Eye (tissue), 1 donor: ENCODE measurements around the gene SMIM7.

Experiments
- DNase-seq: peaks from one replicate; pipeline ENCODE4 v3.0.0-alpha.2; 2015

SMIM7 gene

GRCh38 chr19:16620018-16620417, 39.9 kb downstream of the SMIM7 start:
- DNase-seq, result no peak

GRCh38 chr19:16619457-16619856, 40.5 kb downstream of the SMIM7 start:
- no peak for DNase-seq

GRCh38 chr19:16618248-16618647, 41.7 kb downstream of the SMIM7 start:
- no peak for DNase-seq

- no peak for DNase-seq
These were observed 44.1 kb downstream of the SMIM7 start for GRCh38 chr19:16615808-16616207.

DNA sequence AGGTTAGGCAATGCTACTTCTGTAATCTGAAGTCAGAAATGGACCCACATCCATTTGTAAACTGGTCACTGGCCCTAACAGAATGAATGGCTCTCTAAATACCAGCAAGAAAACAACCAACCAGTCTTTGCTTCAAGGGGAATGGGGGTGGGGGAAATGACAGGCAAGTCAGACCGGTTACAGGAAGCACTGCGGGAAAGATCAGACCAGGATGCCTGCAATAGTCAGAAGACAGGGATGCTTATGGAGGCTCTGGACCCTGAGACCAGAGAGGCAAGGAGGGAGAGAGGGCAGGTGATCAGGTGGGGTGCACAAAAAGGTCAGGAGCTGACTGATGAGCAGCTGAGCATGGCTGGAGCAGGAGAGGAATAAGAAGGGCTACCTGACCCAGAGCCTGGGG, 45.0 kb downstream of the SMIM7 start:
- no peak for DNase-seq

DNA sequence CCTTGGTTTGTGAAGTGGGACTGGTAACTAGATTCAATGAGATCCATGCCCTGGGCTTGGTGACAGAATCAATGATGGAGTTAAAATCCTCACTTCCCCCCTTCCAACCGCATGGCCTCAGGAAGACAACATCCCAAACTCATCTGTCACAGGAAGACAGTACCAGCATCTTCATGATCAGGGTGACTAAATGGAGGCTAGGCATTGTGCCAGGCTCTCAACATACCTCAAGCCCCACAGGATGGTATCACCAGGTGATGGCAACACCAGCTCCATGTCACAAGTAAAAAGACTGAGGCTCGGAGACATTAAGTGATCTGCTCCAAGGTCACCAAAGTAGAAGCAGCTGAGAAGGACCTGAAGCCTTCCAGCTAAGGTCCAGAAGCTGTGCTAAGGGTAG, 46.1 kb downstream of the SMIM7 start:
- no peak for DNase-seq

- DNase-seq, result no peak
These were observed 47.3 kb downstream of the SMIM7 start for GRCh38 chr19:16612636-16613035.

GRCh38 chr19:16611121-16611520, 48.8 kb downstream of the SMIM7 start:
- no peak for DNase-seq

DNA sequence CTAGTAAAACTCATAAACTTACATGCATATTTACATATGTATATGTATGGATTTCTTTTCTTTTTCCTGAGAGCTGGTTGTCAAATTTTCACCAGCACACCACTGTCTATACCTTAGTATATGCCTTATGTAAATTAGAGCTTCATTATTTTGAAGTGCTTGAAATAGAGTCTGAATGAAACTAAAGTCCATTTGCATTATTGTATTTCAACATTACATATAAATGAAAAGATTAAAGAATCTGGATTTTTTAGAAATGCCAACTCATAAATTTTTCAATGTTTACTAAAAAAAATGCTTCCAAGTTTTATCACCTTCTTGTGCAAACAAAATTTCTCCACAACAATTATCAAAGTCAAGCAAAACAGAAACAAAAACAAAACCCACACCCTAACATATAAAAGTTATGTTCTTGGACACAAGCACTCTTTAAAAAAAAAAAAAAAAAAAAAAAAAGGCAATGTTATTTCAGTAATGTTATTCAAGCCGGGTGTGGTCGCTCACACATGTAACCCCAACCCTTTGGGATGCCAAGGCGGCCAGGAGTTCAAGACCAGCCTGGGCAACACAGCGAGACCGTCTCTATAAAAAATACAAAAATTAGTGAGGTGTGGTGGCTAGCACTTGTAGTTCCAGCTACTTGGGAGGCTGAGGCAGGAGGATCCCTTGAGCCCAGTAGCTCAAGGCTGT, 50.3 kb downstream of the SMIM7 start:
- DNase-seq, result no peak

DNA sequence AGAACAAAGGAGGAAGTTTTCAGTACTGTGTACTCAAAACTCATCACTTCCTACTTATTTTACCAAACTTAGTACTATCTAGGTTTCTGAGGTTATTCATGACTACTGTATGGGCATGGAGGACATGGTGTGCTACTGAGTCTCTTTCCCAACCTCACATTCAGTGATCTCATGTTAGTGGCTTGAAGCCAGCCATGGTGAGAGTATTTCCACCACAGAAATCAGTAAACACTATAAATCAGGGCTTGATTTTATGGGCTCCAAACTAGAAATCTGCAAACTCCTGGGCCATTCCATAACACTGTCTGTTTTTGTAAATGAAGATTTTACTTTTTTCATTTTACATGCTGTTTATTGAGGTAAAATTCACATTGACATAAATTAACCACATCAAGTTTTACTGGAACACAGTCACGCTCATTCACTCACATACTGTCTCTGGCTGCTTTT, 51.6 kb downstream of the SMIM7 start:
- DNase-seq, result no peak

- DNase-seq, result no peak
These were observed 52.1 kb downstream of the SMIM7 start for GRCh38 chr19:16607819-16608218.

DNA sequence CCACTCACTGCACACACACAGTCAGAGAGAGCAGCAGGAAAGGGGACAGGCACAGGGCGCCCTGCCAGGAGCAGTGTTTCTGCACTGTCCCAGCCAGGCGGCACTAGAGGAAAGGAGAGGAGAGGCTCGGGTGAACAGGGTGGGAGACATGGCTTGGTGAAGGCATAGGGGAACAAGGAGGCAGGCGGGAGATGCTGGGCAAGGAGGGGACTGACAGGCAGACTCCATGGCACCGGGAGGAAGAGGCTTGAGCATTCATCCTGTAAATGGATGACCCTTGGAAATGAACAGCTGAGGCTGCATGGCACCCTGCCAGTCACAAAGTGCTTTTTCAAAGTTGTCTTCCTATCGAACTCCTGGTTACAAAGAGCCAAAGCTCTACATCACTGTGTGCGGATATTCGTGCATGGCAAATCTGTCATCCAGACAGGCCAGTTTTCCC, 54.4 kb downstream of the SMIM7 start:
- no peak for DNase-seq

DNA sequence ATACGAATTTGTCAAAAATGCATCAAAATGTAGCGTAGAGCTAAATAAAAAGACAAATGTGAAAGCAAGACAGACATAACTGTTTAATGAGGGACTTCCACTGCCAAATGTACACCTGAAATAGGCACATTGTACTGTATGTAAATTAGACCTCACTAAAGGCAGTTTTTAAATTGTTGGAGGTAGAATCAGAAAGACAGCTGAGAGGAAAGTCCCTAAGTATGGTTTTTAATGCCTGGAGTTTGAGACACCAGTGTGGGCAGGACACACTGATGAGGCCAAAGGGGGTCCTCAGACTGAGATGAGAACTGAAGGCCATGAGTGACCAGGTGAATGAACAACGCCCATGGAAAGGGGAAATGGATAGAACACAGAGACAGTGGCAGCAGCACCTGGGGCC, 54.8 kb downstream of the SMIM7 start:
- no peak for DNase-seq

DNA sequence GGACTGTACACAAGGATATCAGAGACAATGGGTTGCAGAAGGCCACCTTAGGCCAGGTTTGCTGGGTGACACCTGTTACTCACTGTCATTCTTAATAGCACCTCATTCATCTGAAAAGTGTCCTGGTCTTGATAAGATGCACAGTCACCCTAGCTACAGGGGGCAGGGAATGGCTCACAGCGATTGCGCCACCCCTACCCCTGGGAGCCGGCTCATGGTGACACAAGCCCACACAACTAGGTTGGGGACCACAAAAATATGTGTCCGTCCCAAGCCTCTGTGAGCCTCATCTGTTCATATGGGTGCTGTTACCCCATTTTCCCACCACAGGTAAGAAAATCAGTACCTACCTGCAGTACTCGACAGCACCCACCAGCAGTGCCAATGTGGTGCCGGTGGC, 55.3 kb downstream of the SMIM7 start:
- no peak for DNase-seq

DNA sequence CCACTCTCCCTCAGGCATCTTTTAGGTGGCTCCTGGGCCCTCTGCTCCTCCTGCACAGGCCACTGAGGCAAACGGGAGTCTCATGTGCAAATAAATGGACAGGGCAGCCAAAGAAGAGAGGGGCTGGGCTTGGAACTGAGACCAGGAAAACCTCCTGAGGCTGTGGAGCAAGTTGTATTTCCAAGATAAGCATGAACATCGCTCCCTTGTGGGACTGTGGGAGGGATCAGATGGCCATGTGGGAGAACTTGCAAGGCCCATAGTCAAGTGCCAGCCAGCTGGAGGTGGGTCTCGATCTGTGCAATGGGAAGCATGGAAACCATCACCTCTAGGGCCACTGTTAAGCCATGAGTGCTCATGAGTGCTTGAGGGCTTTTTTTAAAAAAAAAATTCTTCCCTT, 56.9 kb downstream of the SMIM7 start:
- DNase-seq, result no peak

DNA sequence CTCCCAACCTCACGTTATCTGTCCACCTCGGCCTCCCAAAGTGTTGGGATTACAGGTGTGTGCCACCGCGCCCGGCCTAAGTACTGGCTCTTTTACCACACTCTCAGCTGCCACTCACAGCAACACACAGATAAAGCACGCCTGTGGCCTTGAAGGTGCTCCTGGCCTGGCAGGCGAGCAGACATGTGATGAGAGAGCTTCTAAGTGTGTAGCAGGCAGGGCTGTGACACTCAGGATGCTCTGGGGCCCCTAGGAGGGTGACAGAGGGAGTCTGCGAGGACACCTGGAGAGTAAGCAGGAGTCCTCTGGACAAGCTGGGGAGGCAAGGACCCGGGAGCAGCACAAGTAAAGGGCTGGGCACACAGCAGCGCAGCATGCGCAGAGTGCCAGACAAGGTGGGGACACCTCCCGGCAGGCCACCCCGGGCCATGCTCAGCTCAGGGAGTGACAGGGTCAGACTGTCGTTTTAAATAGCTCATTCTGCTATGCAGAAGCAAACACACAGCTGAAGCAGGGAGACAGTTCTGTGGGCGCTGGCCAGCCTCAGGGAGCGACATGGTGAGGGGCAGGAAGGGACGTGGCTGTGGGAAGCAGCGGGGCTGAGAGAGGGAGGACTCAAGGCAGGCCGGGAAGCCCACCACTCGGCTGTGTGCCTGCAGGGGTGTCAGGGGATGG, 58.4 kb downstream of the SMIM7 start:
- DNase-seq, result no peak

- no peak for DNase-seq
These were observed 59.1 kb downstream of the SMIM7 start for GRCh38 chr19:16600824-16601223.

GRCh38 chr19:16599655-16600346, 60.1 kb downstream of the SMIM7 start:
- no peak for DNase-seq

DNA sequence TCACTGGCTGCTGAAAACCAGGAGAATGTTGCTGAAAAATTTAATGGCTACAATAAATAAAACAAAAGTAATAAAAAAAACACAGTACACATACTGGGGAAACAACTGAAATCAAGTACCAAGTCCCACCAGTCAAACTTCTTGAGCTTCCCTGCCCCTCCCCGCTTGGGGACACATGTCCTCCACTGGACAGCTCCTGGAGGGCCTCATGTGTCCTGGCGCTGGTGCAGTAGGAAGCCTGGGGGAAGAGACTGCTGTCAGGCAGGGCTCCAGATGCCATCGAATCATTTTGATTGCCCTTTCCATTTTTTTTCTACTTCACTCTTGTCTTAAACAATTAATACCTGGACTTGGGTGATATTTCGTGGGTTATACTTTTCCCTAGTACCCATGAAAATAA, 61.1 kb downstream of the SMIM7 start:
- no peak for DNase-seq

DNA sequence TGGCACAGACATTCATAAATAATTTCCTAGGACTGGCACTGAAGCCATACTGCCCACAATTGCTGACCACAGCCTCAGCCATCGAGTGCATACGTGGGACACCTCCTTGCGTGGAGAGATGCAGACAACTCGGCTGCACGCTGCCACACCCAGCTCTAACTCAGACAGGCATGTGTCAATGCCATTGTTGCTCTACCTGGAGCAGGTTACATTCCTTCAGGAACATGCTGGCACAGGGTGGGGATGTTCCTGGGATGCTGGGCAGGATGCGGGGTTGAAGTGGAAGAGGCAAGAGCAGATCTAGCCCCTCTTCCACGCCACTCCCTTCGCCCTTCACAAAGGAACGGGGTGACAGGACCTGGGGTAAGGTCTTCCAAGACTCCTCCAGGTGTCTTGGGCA, 63.5 kb downstream of the SMIM7 start:
- no peak for DNase-seq
